GM12878 (cell line): Measurements from ENCODE around the gene ST7. TPM values are rescaled to one million over a fixed set of nuclear protein-coding genes. Genes with fewer than 3 reads are reported as not detected.

ENCODE experiments used
- ATAC-seq: fragments of 200-7000 bp; cut with Tn5 transposase; 3 replicates; pipeline ENCODE4 v1.9.1; 2020; ENCODE audit warnings: mild to moderate bottlenecking, moderate library complexity
- BruUV-seq: library from RNA; stranded (reverse); fragments of 400-500 nt; replicated peaks from 2 replicates; lab custom pipeline; 2021; lab: Mats Ljungman, UMichigan
- CTCF ChIA-PET: fragments of 300-600 bp; sonication (Branson Sonifier 250); formaldehyde crosslinking; extraction: SDS; loops from one replicate; lab custom pipeline; 2021; ENCODE audit warnings: inconsistent platforms; lab: Yijun Ruan, JAX
- POLR2A ChIA-PET: fragments of 350-600 bp; formaldehyde crosslinking; extraction: SDS; loops from one replicate; lab custom pipeline; 2021; ENCODE audit warnings: inconsistent platforms; lab: Charles Lee
- RAD21 ChIA-PET: fragments of 300-600 bp; sonication (Branson Sonifier 250); formaldehyde crosslinking; loops from one replicate; lab custom pipeline; 2023; ENCODE audit warnings: antibody characterized with exemption; ENCODE audit not compliant: unreplicated experiment; lab: Charles Lee
- SMC1A ChIA-PET: fragments of 300-600 bp; sonication (Branson Sonifier 250); formaldehyde crosslinking; loops from one replicate; lab custom pipeline; 2023; ENCODE audit not compliant: unreplicated experiment, uncharacterized antibody; lab: Charles Lee
- DNase-seq: peaks from one replicate; pipeline ENCODE4 v3.0.0-alpha.2; 2011; ENCODE audit warnings: low read depth, low spot score
- FAIRE-seq: peaks from 3 replicates; lab custom pipeline; 2011; peaks lifted over from hg19 to GRCh38; lab: Jason Lieb, UNC
- H2AFZ ChIP-seq: 2 replicates; pipeline ENCODE4 v1.6.0; 2011; ENCODE audit warnings: low read depth, low read length, control low read depth; ENCODE audit not compliant: control insufficient read depth
- H3K27ac ChIP-seq: 2 replicates; pipeline ENCODE4 v1.5.1; 2011; ENCODE audit warnings: control low read depth; ENCODE audit not compliant: control insufficient read depth, insufficient read depth
- H3K27me3 ChIP-seq, 2 experiments: replicated peaks in 1 of 2; 2 replicates each; pipeline versions ENCODE4 v1.6.0 to v1.6.1; 2011; ENCODE audit warnings: low read length in 1 of 2; ENCODE audit not compliant: control insufficient read depth in 2 of 2, insufficient read depth in 2 of 2
- H3K36me3 ChIP-seq, 2 experiments: 2 replicates each; pipeline ENCODE4 v1.5.1; 2011; ENCODE audit warnings: low read length in 1 of 2; ENCODE audit not compliant: control insufficient read depth in 2 of 2, insufficient read depth in 2 of 2
- H3K4me1 ChIP-seq: 2 replicates; pipeline ENCODE4 v1.6.1; 2011; ENCODE audit warnings: mild to moderate bottlenecking, low read length, moderate library complexity, mixed read lengths; ENCODE audit not compliant: control insufficient read depth, insufficient read depth
- H3K4me2 ChIP-seq: 2 replicates; pipeline ENCODE4 v1.6.0; 2011; ENCODE audit warnings: control low read depth; ENCODE audit not compliant: control insufficient read depth, insufficient read depth
- H3K4me3 ChIP-seq: fragments of 200-600 bp; sonication (generic); 2 replicates; pipeline ENCODE4 v1.5.1; 2016
- H3K79me2 ChIP-seq: 2 replicates; pipeline ENCODE4 v1.6.0; 2011; ENCODE audit warnings: low read length; ENCODE audit not compliant: control insufficient read depth, insufficient read depth
- H3K9ac ChIP-seq: 2 replicates; pipeline ENCODE4 v1.8.0; 2011; ENCODE audit warnings: low read length, control low read depth, mixed read lengths; ENCODE audit not compliant: control insufficient read depth, insufficient read depth
- H3K9me3 ChIP-seq: replicated peaks from 3 replicates; pipeline ENCODE4 v1.5.1; 2011; ENCODE audit warnings: mild to moderate bottlenecking, low read length; ENCODE audit not compliant: control insufficient read depth, insufficient read depth
- H4K20me1 ChIP-seq: 2 replicates; pipeline ENCODE4 v1.6.0; 2011; ENCODE audit not compliant: control insufficient read depth, insufficient read depth
- BRCA1 ChIP-seq: IDR thresholded peaks from 2 replicates; pipeline ENCODE4 v1.6.1; 2011; ENCODE audit warnings: low read depth, low read length, improper control_type of control experiment
- ESRRA ChIP-seq: IDR thresholded peaks from 2 replicates; pipeline ENCODE4 v1.6.1; 2012; ENCODE audit warnings: mild to moderate bottlenecking, low read length, improper control_type of control experiment
- GABPA ChIP-seq: IDR thresholded peaks from 2 replicates; pipeline ENCODE4 v1.6.1; 2014; ENCODE audit warnings: antibody characterized with exemption, low read depth, mild to moderate bottlenecking, inconsistent platforms
- IRF4 ChIP-seq: IDR thresholded peaks from 2 replicates; pipeline ENCODE4 v1.6.1; 2011; ENCODE audit warnings: low read depth, low read length
- TCF3 ChIP-seq: IDR thresholded peaks from 2 replicates; pipeline ENCODE4 v1.6.1; 2012; ENCODE audit warnings: low read depth, mild to moderate bottlenecking, low read length, borderline replicate concordance; ENCODE audit not compliant: insufficient read depth
- ZBED1 ChIP-seq: IDR thresholded peaks from 2 replicates; pipeline ENCODE4 v1.6.1; 2016; ENCODE audit warnings: borderline replicate concordance
- WGBS: methylation state at CpG from one replicate; pipeline ENCODE4 v1.1.6; 2016; ENCODE audit warnings: low lambda C conversion rate; ENCODE audit not compliant: insufficient replicate concordance, insufficient coverage; ENCODE audit errors: missing lambda C conversion rate; 5-methylcytosine and 5-hydroxymethylcytosine counted together
- in situ Hi-C: fragments of 300-500 bp; cut with MboI; formaldehyde crosslinking; loops from 9 replicates; pipeline ENCODE4 v1.14.3; 2018; ENCODE audit warnings: mixed read lengths
- intact Hi-C: fragments of 100-400 bp; cut with micrococcal nuclease; formaldehyde crosslinking; loops from one replicate; pipeline ENCODE4 v1.14.2; 2022; ENCODE audit not compliant: unreplicated experiment
- polyA plus RNA-seq, 11 experiments: library from polyadenylated mRNA; depleted of rRNA in 4 of 11; unstranded in 6 of 11; stranded (reverse) in 5 of 11; fragments of >200 nt; fragmentation: Nextera tagmentation in 4 of 11; fragmentation: Illumina TruSeq in 1 of 11; extraction: Ambion mirVana in 4 of 11; extraction: Trizol in 1 of 11; gene quantifications; 1 replicate in 1 of 11; 2 replicates in 10 of 11; pipeline versions ENCODE4 v1.2.1 to v1.2.3, GENCODE V29; 2011 to 2016; ENCODE audit warnings: inconsistent platforms in 2 of 11, missing spikeins in 2 of 11, low read depth in 1 of 11
- total RNA-seq, 4 experiments: library from RNA; depleted of rRNA in 3 of 4; stranded (reverse); fragments of >200 nt in 3 of 4; fragmentation: Illumina TruSeq in 1 of 4; extraction: Trizol in 1 of 4; gene quantifications; 2 replicates each; pipeline versions ENCODE4 v1.2.1 to v1.2.3, GENCODE V29; 2013 to 2021
- TF ChIP-seq, protein P1 (sequence below): IDR thresholded peaks from 2 replicates; pipeline ENCODE4 v1.6.1; 2012; ENCODE audit warnings: low read depth, low read length, improper control_type of control experiment

Gene ST7
- total and polyA plus RNA-seq, 10 of the 15 experiments (the other 5 are each of a cell fraction or from before 2014, with no cell fraction given), result 27.7 to 76.4 (median 53.6) TPM

DNA sequence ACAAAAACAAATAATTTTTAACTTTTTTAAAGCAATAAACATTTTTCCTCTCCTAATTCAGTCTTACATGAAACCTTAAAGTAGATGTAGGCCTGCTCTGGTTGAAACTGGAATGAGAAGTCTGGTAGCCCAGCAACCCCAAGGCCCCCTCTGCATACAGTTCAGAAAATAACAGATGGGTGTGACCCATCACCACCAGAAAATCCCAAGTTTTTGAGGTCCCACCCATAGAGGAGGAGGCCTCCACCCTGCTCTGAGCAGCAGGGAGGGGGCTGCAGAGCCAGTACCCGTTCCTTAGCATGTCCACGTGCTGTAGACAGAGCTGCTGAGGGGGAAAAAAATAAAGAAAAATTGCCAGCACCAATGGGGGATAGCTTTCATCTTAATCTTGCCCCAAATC, 246.8 kb downstream of the ST7 start:
- 68% methylated on average over 2 of the region's 2 CpGs for WGBS
- Histone ChIP-seq H3K79me2 (no peaks in the 10 kb centered on the region), H2AFZ (no peak overlapping the region), H4K20me1 (no peaks in the 10 kb centered on the region), H3K4me1 (no peaks in the 10 kb centered on the region), H3K9ac (no peak overlapping the region), H3K9me3 (no peaks in the 10 kb centered on the region; the same call in 2 of the 3 replicates), H3K4me2 (no peak overlapping the region), H3K36me3 (peaks cover 3 to 7% of the 10 kb centered on the region in 2 experiments), H3K4me3 (no peak overlapping the region), H3K27me3 (no peaks in the 10 kb centered on the region), H3K27ac (no peak overlapping the region)
- ChIA-PET SMC1A (no interaction called here), CTCF (no interaction called here), RAD21 (no interaction called here), POLR2A (no interaction called here)
- no TSS peak for BruUV-seq
- FAIRE-seq (no peak), ATAC-seq (no peak), DNase-seq (no peak)
- intact Hi-C loops, result no loop called here
- in situ Hi-C loops, result no loop called here
- TF ChIP-seq GABPA (no peak), TCF3 (no peak), BRCA1 (no peak)
- TF ChIP-seq, protein P1, sequence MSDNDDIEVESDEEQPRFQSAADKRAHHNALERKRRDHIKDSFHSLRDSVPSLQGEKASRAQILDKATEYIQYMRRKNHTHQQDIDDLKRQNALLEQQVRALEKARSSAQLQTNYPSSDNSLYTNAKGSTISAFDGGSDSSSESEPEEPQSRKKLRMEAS, result no peak

DNA sequence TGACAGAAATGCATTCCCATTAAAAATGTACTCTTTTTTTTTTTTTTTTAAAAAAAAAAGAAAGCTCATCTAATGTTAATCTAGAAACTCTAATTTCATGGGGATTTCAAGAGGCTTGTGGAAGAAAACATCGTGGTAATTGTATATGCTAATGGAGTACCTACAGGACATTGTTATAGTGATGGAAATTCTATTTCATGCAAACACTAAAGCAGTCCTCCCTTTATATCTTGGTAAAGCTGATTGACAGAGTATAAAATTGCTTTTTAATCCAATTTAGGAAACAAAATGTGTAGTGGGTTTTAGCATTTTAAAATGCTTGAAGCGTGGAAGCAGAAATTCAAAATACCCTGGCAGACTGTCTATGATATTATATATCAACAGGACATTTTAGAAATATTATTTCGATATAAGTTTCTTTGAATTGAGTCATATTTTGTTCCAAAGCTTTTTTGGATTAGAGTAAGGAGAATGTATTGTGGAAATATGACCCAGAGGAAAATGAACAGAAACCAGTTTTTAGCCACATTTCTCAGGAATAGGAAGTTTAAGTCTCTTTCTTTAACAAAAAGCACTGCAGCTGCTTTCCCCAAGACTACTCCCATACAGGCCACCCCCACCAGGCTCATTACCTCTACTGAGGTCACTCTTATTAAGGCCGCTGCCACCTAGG, 247.6 kb downstream of the ST7 start:
- ChIA-PET POLR2A (interaction anchor here (0.6 kb wide), 1 partner anchor 109 kb away, joined by 4 read pairs; no protein-coding TSS in a partner anchor), SMC1A (no interaction called here), RAD21 (interaction anchor here (0.7 kb wide), 1 partner anchor 271 kb away, joined by 3 read pairs; no protein-coding TSS in a partner anchor), CTCF (interaction anchor here (1.1 kb wide), 2 partner anchors 12 to 71 kb away, joined by 3 to 4 read pairs; no protein-coding TSS in a partner anchor)
- DNase-seq (no peak), ATAC-seq (no peak), FAIRE-seq (no peak)
- in situ Hi-C loops, result no loop called here
- no TSS peak for BruUV-seq
- Histone ChIP-seq H3K4me1 (no peaks in the 10 kb centered on the region), H3K27me3 (no peaks in the 10 kb centered on the region), H3K9me3 (no peaks in the 10 kb centered on the region), H3K36me3 (peaks cover 3 to 5% of the 10 kb centered on the region in 2 experiments), H3K79me2 (no peaks in the 10 kb centered on the region), H3K4me2 (no peak overlapping the region), H2AFZ (no peak overlapping the region), H3K27ac (no peak overlapping the region), H4K20me1 (no peaks in the 10 kb centered on the region), H3K9ac (no peak overlapping the region), H3K4me3 (no peak overlapping the region)
- intact Hi-C loops, result no loop called here
- TF ChIP-seq BRCA1 (no peak), IRF4 (no peak), ZBED1 (no peak), ESRRA (no peak)
- 98% methylated on average over 4 of the region's 4 CpGs for WGBS
